Measurements from ENCODE around the gene IFI27. TPM values are rescaled to one million over a fixed set of nuclear protein-coding genes. Genes with fewer than 3 reads are reported as not detected.

The IFI27 gene
- total RNA-seq, 2 donors from 2014 or later: 88.4 to 529 TPM

DNA sequence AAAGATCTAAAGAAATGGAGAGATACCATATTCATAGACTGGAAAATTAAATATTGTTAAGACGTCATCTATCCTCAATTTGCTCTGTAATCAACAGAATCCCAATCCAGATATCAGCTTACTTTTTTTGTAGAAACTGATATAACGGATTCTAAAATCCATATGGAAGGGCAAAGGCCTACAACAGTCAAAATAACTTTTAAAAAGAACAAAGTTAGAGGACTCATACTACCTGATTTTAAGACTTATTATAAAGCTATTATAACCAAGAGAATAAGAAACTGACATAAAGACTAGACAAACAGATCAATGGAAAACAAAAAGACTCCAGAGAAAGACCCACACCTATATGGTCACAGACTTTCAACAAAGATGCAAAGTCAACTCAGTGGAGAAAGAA lies 35.5 kb upstream of the IFI27 start:
- Histone ChIP-seq H3K27ac (no peak overlapping the region), H3K4me1 (replicated peaks) (peaks cover 16% of the 10 kb centered on the region), H3K36me3 (no peaks in the 10 kb centered on the region), H3K27me3 (replicated peaks; ENCODE audit: insufficient read depth) (no peaks in the 10 kb centered on the region), H3K4me3 (no peak overlapping the region), H3K9me3 (no peaks in the 10 kb centered on the region)
- no peak for DNase-seq (ENCODE audit: low spot score)
- WGBS: 97% methylated on average over 2 of the region's 2 CpGs
- TF ChIP-seq, protein P1, sequence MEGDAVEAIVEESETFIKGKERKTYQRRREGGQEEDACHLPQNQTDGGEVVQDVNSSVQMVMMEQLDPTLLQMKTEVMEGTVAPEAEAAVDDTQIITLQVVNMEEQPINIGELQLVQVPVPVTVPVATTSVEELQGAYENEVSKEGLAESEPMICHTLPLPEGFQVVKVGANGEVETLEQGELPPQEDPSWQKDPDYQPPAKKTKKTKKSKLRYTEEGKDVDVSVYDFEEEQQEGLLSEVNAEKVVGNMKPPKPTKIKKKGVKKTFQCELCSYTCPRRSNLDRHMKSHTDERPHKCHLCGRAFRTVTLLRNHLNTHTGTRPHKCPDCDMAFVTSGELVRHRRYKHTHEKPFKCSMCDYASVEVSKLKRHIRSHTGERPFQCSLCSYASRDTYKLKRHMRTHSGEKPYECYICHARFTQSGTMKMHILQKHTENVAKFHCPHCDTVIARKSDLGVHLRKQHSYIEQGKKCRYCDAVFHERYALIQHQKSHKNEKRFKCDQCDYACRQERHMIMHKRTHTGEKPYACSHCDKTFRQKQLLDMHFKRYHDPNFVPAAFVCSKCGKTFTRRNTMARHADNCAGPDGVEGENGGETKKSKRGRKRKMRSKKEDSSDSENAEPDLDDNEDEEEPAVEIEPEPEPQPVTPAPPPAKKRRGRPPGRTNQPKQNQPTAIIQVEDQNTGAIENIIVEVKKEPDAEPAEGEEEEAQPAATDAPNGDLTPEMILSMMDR (IDR thresholded peaks at IDR 0.05): no peak
- no peak for TF ChIP-seq POLR2AphosphoS5 (IDR thresholded peaks at IDR 0.05)
- no peak for TF ChIP-seq POLR2A (IDR thresholded peaks at IDR 0.05)
- intact Hi-C loops (cut with DNase I): no loop called here

DNA sequence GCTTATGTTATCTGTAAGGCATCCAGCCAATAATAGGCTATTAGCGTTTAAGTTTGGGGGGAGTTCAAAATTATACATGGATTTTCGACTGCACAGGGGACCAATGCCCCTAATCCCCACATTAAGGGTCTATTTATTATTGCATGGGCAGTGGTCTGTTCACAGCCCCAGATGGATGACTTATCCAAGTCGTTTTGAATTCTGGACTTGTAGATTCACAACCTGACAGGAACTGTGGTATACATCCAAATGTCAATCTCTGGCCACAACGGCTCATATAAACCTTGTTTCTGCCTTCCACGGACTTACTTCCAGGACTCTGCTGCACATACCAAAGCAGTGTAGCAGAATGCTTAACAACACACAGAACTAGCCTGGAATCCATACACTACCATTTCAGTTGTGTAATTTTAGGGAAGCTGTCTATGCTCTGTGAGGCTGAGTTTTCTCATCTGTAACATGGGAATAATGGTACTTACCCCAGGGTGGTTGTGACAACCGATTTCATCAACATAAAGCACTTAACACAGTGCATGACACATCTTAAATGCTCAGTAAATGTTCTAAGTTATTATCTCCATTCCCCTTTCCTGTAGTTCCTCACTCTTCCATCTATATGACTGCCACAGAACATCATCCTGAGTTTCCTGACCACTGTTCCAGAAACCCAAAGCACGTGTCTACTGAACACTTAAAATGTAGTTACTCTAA lies 33.3 kb upstream of the IFI27 start:
- Histone ChIP-seq H3K36me3 (no peaks in the 10 kb centered on the region), H3K4me1 (replicated peaks) (peaks cover 16% of the 10 kb centered on the region), H3K27me3 (replicated peaks; ENCODE audit: insufficient read depth) (no peaks in the 10 kb centered on the region), H3K9me3 (no peaks in the 10 kb centered on the region), H3K27ac (no peak overlapping the region), H3K4me3 (peak overlapping the region in 1 of 2 donors; percentile 2)
- no peak for DNase-seq (ENCODE audit: low spot score)
- WGBS: 65% methylated on average over 7 of the region's 7 CpGs
- no peak for TF ChIP-seq POLR2AphosphoS5 (IDR thresholded peaks at IDR 0.05)
- no peak for TF ChIP-seq POLR2A (IDR thresholded peaks at IDR 0.05)
- TF ChIP-seq, protein P1 (IDR thresholded peaks at IDR 0.05): no peak
- intact Hi-C loops (cut with DNase I): no loop called here

DNA sequence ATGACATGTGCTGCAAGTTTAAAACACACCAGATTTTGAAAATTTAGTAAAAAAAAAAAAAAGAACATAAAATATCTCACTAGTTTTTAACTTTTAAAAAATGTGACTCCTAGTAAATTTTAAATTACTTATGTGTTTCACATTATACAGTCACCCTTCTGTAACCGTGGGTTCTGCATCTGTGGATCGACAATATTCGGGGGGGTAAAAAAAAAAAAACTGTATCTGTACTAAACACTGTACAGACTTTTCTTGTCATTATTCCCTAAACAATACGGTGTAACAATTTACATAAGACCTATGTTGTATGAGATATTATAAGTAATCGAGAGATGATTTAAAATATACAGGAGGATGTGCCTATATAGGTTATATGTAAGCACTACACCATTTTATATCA lies 32.7 kb upstream of the IFI27 start:
- intact Hi-C loops (cut with DNase I): no loop called here
- no peak for DNase-seq (ENCODE audit: low spot score)
- peak overlapping the region in 1 of 2 donors; percentile 93 for H3K4me3 ChIP-seq
- no peak overlapping the region for H3K27ac ChIP-seq
- TF ChIP-seq POLR2AphosphoS5 (IDR thresholded peaks at IDR 0.05) (no peak), POLR2A (IDR thresholded peaks at IDR 0.05) (no peak)
- TF ChIP-seq, protein P1 (IDR thresholded peaks at IDR 0.05): no peak
- H3K9me3 ChIP-seq: no peaks in the 10 kb centered on the region
- no peaks in the 10 kb centered on the region for H3K36me3 ChIP-seq
- H3K4me1 ChIP-seq (replicated peaks): peaks cover 16% of the 10 kb centered on the region
- no peaks in the 10 kb centered on the region for H3K27me3 ChIP-seq (replicated peaks; ENCODE audit: insufficient read depth)
- WGBS: 86% methylated on average over 5 of the region's 5 CpGs

DNA sequence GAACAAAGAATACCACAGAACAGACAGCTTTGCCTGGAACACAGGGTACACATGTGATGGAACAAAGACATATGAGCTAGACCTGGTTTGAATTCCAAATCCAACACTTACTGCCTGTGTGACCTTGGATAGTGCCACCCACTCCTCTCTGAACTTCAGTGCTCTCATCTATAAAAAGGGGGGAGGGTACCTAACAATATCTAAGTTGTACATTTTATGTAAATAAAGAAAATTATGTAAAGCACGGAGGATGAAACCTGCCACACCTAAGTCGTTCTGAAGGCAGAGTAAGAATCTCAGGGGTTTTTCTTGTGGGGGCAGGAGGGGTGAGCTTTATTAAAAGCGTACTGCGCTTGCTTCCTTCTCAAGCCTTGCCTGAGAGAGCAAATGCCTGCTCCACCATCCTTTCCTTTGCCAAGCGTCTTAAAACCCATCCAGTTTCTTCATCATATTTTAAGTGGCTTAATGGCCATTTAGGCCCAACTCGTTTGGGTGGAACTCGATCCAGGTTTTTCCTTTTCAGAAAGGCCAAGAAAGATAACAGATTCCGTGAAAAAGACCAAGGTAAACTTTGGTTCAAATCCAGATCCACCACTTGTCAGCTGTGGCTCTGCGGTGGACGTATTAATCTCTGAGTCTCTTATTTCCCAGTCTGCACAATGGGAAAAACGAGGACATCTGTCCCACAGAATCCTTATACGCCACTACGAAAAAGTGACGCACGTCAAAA lies 30.5 kb upstream of the IFI27 start:
- WGBS: 2% methylated on average over 15 of the region's 15 CpGs

More for the DNA sequence above, 30.5 kb upstream of the IFI27 start:
- no peaks in the 10 kb centered on the region for H3K9me3 ChIP-seq
- H3K36me3 ChIP-seq: no peaks in the 10 kb centered on the region
- H3K4me1 ChIP-seq (replicated peaks): peaks cover 16% of the 10 kb centered on the region
- no peaks in the 10 kb centered on the region for H3K27me3 ChIP-seq (replicated peaks; ENCODE audit: insufficient read depth)
- H3K4me3 ChIP-seq: peak overlapping the region; percentile 93 to 96
- intact Hi-C loops (cut with DNase I): loop anchor here (5.0 kb wide), 1 partner anchor 47 kb away; the partner anchor contains the start of gene IFI27L2
- TF ChIP-seq POLR2AphosphoS5 (IDR thresholded peaks at IDR 0.05) (no peak), POLR2A (IDR thresholded peaks at IDR 0.05) (no peak)
- TF ChIP-seq, protein P1 (IDR thresholded peaks at IDR 0.05): no peak
- H3K27ac ChIP-seq: peak overlapping the region; percentile 87 to 88
- no peak for DNase-seq (ENCODE audit: low spot score)

Data from prostate gland (tissue), 2 donors.